GM04504 (cell line): ENCODE measurements around the gene GAN.

Experiments
- DNase-seq: peaks from one replicate; pipeline ENCODE4 v3.0.0-alpha.2; 2012; ENCODE audit warnings: low read depth

The GAN gene

GRCh38 chr16:81357711-81358260 is 43.0 kb downstream of the GAN start:
- DNase-seq: no peak

GRCh38 chr16:81358860-81359259 is 44.1 kb downstream of the GAN start:
- DNase-seq: no peak

GRCh38 chr16:81360135-81360534 is 45.4 kb downstream of the GAN start:
- no peak for DNase-seq

DNA sequence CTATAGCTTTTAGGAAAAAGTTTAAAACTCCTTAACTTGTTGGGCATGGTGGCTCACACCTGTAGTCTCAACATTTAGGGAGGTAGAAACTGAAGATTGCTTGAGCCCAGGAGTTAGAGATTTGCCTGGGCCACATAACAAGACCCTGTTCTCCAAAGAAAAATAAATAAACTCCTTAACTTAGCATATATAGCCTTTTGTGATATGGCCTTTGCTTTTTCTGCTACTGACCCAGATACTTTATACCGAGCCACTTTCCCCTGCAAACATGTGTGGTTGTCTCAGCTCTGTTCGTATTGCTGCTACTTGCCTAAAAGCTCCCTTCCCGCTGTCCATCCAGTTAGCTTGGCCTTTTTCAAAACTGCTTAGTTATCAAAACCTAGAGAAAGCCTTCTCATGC is 51.0 kb downstream of the GAN start:
- DNase-seq: no peak

GRCh38 chr16:81366316-81366932 is 51.7 kb downstream of the GAN start:
- DNase-seq: peak; percentile 21

GRCh38 chr16:81367821-81368220 is 53.1 kb downstream of the GAN start:
- no peak for DNase-seq

- no peak for DNase-seq
These were observed 55.2 kb downstream of the GAN start for GRCh38 chr16:81369888-81370504.

DNA sequence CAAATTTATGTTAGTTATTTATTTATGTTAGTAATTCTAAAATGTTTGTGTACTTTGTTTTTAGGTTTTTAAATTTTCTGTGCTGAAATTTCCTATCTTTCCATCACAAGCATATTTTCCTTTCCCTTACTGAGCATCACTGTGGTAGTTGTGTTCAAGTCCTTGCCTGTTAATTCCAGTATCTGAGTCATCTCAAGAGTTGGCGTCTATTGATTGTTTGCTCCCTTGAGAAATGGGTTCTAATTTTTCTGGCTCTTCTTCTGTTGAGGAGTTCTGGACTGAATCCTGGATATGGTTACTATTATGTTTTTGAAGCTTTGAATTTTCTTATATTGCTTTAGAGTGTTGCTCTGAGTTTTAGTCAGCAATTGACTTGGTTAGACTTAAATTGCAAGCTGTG is 56.3 kb downstream of the GAN start:
- DNase-seq: no peak

- DNase-seq: no peak
These were observed 59.8 kb downstream of the GAN start for GRCh38 chr16:81374550-81374949.

GRCh38 chr16:81376880-81377279 is 62.1 kb downstream of the GAN start:
- no peak for DNase-seq

GRCh38 chr16:81378049-81378448 is 63.3 kb downstream of the GAN start:
- DNase-seq: no peak

DNA sequence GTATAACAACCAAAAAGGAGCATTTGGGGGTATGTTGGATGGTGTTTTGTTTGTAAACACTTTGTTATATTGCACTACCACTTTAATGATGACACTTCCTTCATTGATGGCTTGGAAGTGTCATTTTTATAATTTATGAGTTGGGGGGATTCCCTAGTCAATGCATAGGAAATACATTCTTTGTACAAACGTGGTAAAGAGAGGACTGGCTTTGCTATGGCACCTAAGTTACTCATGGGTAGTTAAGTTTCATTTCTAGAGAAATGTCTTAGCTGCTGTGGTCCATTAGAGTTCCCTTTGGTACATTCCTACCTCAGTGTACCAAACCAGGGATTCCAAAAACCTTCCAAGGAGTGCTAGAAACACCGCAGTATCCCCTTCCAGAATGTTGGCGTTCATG is 66.2 kb downstream of the GAN start:
- DNase-seq: no peak

- DNase-seq: no peak
These were observed 69.2 kb downstream of the GAN start for GRCh38 chr16:81384006-81384405.

GRCh38 chr16:81385031-81385756 is 70.4 kb downstream of the GAN start:
- no peak for DNase-seq

DNA sequence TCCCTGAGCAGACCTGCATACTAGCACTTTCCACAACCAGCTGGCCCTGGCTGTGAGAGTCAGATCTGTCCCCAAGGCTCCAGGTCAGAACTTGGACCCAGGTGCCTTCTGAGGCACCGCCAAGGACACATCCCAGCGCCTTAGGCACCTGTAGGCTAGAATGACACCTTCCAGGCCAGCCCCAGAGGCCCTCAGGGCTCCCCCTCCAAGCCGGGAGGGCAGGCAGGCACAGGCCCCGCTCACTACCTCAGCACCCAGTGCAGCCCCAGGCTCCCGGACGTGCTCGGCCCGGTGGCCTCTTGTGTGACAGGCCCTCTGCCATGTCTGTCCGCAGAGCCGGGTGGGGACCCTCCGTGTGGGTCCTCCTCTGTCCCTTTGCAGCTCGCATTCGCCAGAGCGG is 73.6 kb downstream of the GAN start:
- DNase-seq: no peak

DNA sequence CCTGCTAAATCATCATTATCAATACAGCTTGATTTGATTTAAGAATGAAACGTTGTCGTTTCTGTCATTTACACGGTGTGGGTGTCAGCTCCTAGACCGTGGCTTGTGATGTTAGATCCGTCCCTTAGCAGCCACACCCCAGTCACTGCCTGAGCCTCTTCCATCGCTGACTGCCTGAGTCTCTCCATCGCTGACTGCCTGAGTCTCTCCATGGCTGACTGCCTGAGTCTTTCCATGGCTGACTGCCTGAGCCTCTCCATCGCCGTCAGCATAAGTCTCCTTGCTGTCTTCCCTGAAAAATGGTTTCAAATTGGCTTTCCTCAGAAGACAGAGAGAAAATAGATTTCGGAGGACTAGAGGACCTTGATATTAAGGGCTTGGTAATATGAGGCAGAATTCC is 76.1 kb downstream of the GAN start:
- DNase-seq: no peak

DNA sequence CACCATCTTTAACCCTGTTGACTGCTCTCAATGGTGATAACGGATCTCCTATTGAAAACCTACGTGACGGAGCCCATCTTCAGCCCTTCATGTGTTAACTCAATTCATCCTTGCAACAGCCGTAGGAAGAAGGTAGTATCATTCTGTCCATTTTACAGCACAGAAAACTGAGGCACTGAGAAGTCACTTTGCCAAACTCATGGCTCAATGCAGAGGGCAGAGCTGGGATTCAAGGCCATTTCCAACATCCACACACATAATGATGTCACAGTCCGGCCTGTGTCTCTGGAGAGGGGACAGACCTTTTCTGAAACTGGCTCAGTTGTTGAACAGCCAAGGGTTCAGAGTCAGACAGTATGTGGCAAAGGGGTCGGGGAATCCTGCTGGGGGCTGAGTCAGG is 77.2 kb downstream of the GAN start:
- DNase-seq: no peak

DNA sequence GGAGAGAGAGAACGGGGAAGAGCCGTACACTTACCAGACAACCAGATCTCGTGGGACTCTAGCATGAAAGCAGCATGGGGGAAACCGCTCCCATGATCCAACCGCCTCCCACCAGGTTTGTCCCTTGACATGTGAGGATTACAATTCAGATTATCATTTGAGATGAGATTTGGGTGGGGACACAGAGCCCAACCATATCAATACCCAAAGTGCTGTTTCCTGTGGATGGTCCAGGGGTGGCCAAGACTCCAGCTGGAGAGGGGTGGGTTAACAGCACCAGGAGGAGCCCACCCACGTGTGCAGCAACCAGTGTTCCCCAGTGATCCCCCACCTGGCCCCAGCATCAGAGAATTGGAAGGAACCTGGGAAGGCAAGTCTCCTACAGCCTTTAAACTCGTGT is 79.7 kb downstream of the GAN start:
- DNase-seq: no peak

- DNase-seq: no peak
These were observed 80.3 kb downstream of the GAN start for GRCh38 chr16:81394966-81395655.

DNA sequence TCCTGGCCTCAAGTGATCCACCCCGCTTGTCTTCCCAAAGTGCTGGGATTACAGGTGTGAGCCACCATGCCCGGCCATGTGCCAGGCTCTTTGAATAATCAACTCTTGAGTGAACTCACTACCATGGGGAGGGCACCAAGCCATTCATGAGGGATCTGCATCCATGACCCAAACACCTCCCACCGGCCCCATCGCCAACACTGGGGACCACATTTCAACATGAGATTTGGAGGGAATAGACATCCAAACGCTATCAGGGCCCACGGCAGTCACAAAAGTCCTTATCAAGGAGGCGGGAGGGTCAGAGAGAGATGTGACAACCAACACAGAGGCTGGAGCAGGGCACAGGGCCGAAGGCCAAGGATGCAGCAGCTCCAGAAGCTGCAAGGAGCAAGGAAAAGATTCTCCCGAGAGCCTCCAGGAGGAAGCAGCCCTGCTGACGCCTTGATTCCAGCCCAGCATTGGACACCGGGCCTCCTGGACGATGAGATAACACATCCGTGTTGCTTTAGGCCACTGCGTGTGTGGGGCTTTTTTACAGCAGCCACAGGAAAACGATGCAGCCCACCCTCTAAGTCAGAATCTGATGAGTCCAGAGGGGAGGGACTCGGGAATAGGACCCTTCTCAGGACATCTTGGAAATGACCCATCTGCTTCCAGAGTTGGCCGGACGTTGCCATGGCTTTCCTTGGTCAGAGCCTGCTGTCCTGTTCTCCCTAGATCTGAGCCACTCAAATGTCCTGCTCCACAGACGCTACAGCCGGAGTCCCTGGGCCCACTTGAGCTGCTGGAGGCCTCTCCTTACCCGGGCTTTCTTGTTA is 82.5 kb downstream of the GAN start:
- no peak for DNase-seq

DNA sequence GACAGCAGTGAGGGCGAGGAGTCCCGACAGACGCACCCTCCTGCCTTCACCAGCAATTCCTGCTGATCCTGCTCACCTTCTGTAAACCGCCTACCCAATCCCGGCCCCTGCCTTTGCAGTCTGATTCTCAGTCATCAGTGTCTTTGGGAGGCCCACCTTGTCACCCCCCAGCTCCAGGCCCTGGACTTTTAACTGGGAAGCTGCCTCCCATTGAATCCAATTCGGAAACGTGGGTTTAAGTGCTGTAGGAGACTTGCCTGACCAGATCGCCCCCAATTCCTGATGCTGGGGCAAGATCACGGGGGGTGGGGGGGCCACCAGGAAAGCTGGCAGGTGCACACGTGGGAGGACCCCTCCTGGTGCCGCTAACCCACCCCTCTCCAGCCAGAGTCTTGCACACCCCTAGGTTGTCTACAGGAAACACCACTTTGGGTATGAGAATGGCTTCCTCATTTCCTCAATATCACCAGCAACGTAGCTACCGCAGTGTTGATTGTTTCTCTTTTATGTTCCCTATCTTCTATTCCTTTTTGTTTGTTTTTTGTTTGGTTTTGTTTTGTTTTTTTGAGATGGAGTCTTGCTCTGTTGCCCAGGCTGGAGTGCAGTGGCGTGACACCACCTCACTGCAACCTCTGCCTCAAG is 83.2 kb downstream of the GAN start:
- no peak for DNase-seq
